Activated CD4-positive, alpha-beta memory T cell treated with anti-CD3 and anti-CD28 coated beads for 36 hours (primary cell): ENCODE measurements around the gene PFDN5. TPM values are rescaled to one million over a fixed set of nuclear protein-coding genes. Genes with fewer than 3 reads are reported as not detected.

Experiments used
- CTCF ChIA-PET: fragments of 350-600 bp; sonication (Branson Sonifier 250); formaldehyde crosslinking; loops from one replicate; lab custom pipeline; 2021; ENCODE audit warnings: antibody characterized with exemption, inconsistent platforms; lab: Charles Lee
- POLR2A ChIA-PET: fragments of 350-600 bp; sonication (Branson Sonifier 250); formaldehyde crosslinking; loops from one replicate; lab custom pipeline; 2021; ENCODE audit warnings: antibody characterized with exemption; lab: Charles Lee
- DNase-seq: peaks from one replicate; pipeline ENCODE4 v3.0.0-alpha.2; 2020
- H3K27ac Mint-ChIP-seq: one replicate; pipeline ENCODE4 v1.8.0; 2021; ENCODE audit warnings: mixed read lengths
- H3K27me3 Mint-ChIP-seq: one replicate; pipeline ENCODE4 v1.8.0; 2021; ENCODE audit warnings: mixed read lengths
- H3K36me3 Mint-ChIP-seq: one replicate; pipeline ENCODE4 v1.8.0; 2021; ENCODE audit warnings: mixed read lengths
- H3K4me1 Mint-ChIP-seq: one replicate; pipeline ENCODE4 v1.8.0; 2021; ENCODE audit warnings: low read depth, mixed read lengths
- H3K4me3 Mint-ChIP-seq: one replicate; pipeline ENCODE4 v1.8.0; 2021; ENCODE audit warnings: mild to moderate bottlenecking, mixed read lengths
- H3K9me3 Mint-ChIP-seq: one replicate; pipeline ENCODE4 v1.8.0; 2021; ENCODE audit warnings: mixed read lengths
- intact Hi-C: fragments of 100-400 bp; cut with micrococcal nuclease; formaldehyde crosslinking; loops from one replicate; pipeline ENCODE4 v1.15.1; 2023
- total RNA-seq, 2 experiments: library from RNA; stranded (reverse); gene quantifications; one replicate each; pipeline ENCODE4 v1.2.3, GENCODE V29; 2021

The PFDN5 gene
- 100 to 1,000 TPM; 354 to 359 TPM for total RNA-seq

- Mint-ChIP-seq H3K4me1 (peaks cover 53% of the 10 kb centered on the region), H3K27me3 (no peaks in the 10 kb centered on the region), H3K36me3 (peaks cover 65% of the 10 kb centered on the region)
These were observed at the start of gene PFDN5 for GRCh38 chr12:53295070-53295890. PFDN5 (plus strand) TSS chr12:53295542; CDS start chr12:53295568, 26 bp downstream.

GRCh38 chr12:53251477-53252348, 43.6 kb upstream of the PFDN5 start:
- ChIA-PET CTCF (interaction anchor here (0.6 to 5.1 kb wide), 17 partner anchors 9 to 198 kb away, joined by 3 to 164 read pairs (median 5); partner anchors contain the start of genes ESPL1 and PFDN5), POLR2A (interaction anchor here (0.6 to 2.0 kb wide), 8 partner anchors 8 to 71 kb away, joined by 3 to 9 read pairs (median 3); partner anchors contain the start of genes CSAD, ESPL1 and ZNF740)
- peaks cover 6% of the 10 kb centered on the region for H3K36me3 Mint-ChIP-seq
- H3K27me3 Mint-ChIP-seq = no peaks in the 10 kb centered on the region
- H3K4me1 Mint-ChIP-seq = peaks cover 40% of the 10 kb centered on the region
- H3K27ac Mint-ChIP-seq = peak overlapping the region; percentile 89
- intact Hi-C loops = loop anchor here (1.0 to 5.0 kb wide), 5 partner anchors 15 to 46 kb away; partner anchors contain the start of genes MYG1 and PFDN5
- DNase-seq = peak; percentile 79
- peak overlapping the region; percentile 97 for H3K4me3 Mint-ChIP-seq
- no peaks in the 10 kb centered on the region for H3K9me3 Mint-ChIP-seq

More at GRCh38 chr12:53295070-53295890, at the start of gene PFDN5:
- Mint-ChIP-seq H3K27ac (peak within 1 kb of the TSS; percentile 94), H3K9me3 (no peaks in the 10 kb centered on the region), H3K4me3 (peak within 1 kb of the TSS; percentile 99)
- intact Hi-C loops = loop anchor here (1.0 to 5.0 kb wide), 5 partner anchors 26 to 136 kb away; partner anchors contain the start of genes AAAS and ESPL1
- POLR2A ChIA-PET = interaction anchor here (0.9 to 1.9 kb wide), 9 partner anchors 12 to 95 kb away, joined by 3 to 15 read pairs (median 4); partner anchors contain the start of genes AAAS, ESPL1 and ITGB7
- CTCF ChIA-PET = interaction anchor here (0.7 to 5.8 kb wide), 13 partner anchors 9 to 230 kb away, joined by 3 to 54 read pairs (median 4); partner anchors contain the start of genes AAAS and ITGB7
- peak; percentile 92 for DNase-seq

DNA sequence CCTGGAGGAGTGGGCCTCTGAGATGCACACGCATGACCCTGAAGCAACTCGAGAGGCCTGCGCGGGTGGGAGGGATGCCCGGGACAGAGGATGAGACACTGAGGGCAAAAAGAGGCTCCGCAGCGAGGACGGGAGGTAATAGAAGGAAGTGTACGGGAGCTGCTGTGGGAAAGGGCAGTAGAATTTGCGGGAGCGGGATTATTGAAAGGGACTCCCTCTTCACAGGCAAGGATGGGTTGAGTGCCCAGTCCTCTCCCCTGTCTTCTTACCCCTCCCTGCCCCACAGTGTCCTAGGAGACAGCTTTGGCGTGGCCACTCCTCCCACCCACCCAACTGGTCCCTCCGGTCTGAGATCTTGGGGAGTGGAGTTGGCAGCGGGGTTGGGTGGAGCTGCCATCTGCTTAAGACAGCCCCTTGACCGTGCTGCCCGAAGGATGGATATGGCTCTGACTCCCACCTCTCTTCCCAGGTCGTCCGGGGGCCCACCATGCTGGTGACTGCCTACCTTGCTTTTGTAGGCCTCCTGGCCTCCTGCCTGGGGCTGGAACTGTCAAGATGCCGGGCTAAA, 42.9 kb upstream of the PFDN5 start:
- H3K27ac Mint-ChIP-seq = peak overlapping the region; percentile 89
- ChIA-PET CTCF (interaction anchor here (0.9 to 5.1 kb wide), 9 partner anchors 13 to 198 kb away, joined by 4 to 164 read pairs (median 6); partner anchors contain the start of genes AAAS and ESPL1), POLR2A (interaction anchor here (0.9 to 2.0 kb wide), 7 partner anchors 8 to 72 kb away, joined by 3 to 9 read pairs (median 4); partner anchors contain the start of gene ZNF740)
- peaks cover 6% of the 10 kb centered on the region for H3K36me3 Mint-ChIP-seq
- no peaks in the 10 kb centered on the region for H3K9me3 Mint-ChIP-seq
- intact Hi-C loops = loop anchor here (1.0 to 5.0 kb wide), 2 partner anchors 15 to 45 kb away; partner anchors contain the start of genes MYG1 and PFDN5
- peak; percentile 31 for DNase-seq
- peak overlapping the region; percentile 97 for H3K4me3 Mint-ChIP-seq
- no peaks in the 10 kb centered on the region for H3K27me3 Mint-ChIP-seq
- peaks cover 40% of the 10 kb centered on the region for H3K4me1 Mint-ChIP-seq

- ChIA-PET POLR2A (interaction anchor here (1.1 to 1.6 kb wide), 3 partner anchors 14 to 39 kb away, joined by 3 to 4 read pairs (median 4); no protein-coding TSS in a partner anchor), CTCF (interaction anchor here (0.5 to 5.1 kb wide), 10 partner anchors 15 to 94 kb away, joined by 3 to 164 read pairs (median 5); partner anchors contain the start of genes AAAS, ESPL1 and PFDN5)
- H3K4me3 Mint-ChIP-seq = peak overlapping the region; percentile 97
- no peak for DNase-seq
- H3K27me3 Mint-ChIP-seq = no peaks in the 10 kb centered on the region
- no peaks in the 10 kb centered on the region for H3K9me3 Mint-ChIP-seq
- intact Hi-C loops = loop anchor here (5.0 kb wide), 1 partner anchor 44 kb away; the partner anchor contains the start of genes MYG1 and PFDN5
- peaks cover 40% of the 10 kb centered on the region for H3K4me1 Mint-ChIP-seq
- H3K27ac Mint-ChIP-seq = peak overlapping the region; percentile 89
- H3K36me3 Mint-ChIP-seq = peaks cover 6% of the 10 kb centered on the region
These were observed 42.0 kb upstream of the PFDN5 start for GRCh38 chr12:53253298-53253697.

GRCh38 chr12:53254816-53255545, 40.4 kb upstream of the PFDN5 start:
- Mint-ChIP-seq H3K4me3 (no peak overlapping the region), H3K27ac (peak overlapping the region; percentile 21), H3K36me3 (peaks cover 6% of the 10 kb centered on the region), H3K9me3 (no peaks in the 10 kb centered on the region), H3K27me3 (no peaks in the 10 kb centered on the region), H3K4me1 (peaks cover 42% of the 10 kb centered on the region)
- intact Hi-C loops = loop anchor here (5.0 kb wide), 1 partner anchor 42 kb away; the partner anchor contains the start of genes MYG1 and PFDN5
- ChIA-PET POLR2A (no interaction called here), CTCF (interaction anchor here (2.4 to 5.1 kb wide), 2 partner anchors 33 to 40 kb away, joined by 6 to 164 read pairs; no protein-coding TSS in a partner anchor)
- DNase-seq = peak; percentile 22

DNA sequence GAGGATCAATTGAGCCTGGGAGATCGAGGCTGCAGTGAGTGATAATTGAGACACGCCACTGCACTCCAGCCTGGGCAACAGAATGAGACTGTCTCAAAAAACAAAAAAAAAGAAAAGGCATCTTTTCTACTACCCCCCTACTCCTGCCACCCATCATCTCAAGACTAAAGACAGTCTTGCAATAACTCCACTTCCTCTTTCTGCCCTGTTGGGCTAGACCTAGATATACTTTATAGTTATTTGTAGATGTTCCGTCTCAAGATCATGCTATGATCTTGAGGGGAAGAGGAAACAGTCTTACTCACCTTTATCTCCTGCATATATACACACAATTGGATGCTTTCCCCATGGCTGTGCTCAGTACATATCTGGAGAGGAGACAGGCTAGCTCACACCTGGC, 39.3 kb upstream of the PFDN5 start:
- no peak overlapping the region for H3K4me3 Mint-ChIP-seq
- H3K27ac Mint-ChIP-seq = peak overlapping the region; percentile 42
- ChIA-PET POLR2A (interaction anchor here (1.3 kb wide), 1 partner anchor 12 kb away, joined by 4 read pairs; the partner anchor contains the start of gene ESPL1), CTCF (interaction anchor here (1.4 to 1.8 kb wide), 3 partner anchors 42 to 65 kb away, joined by 6 read pairs; partner anchors contain the start of gene AAAS)
- peaks cover 6% of the 10 kb centered on the region for H3K36me3 Mint-ChIP-seq
- no peak for DNase-seq
- H3K27me3 Mint-ChIP-seq = no peaks in the 10 kb centered on the region
- intact Hi-C loops = no loop called here
- H3K4me1 Mint-ChIP-seq = peaks cover 41% of the 10 kb centered on the region
- H3K9me3 Mint-ChIP-seq = no peaks in the 10 kb centered on the region

DNA sequence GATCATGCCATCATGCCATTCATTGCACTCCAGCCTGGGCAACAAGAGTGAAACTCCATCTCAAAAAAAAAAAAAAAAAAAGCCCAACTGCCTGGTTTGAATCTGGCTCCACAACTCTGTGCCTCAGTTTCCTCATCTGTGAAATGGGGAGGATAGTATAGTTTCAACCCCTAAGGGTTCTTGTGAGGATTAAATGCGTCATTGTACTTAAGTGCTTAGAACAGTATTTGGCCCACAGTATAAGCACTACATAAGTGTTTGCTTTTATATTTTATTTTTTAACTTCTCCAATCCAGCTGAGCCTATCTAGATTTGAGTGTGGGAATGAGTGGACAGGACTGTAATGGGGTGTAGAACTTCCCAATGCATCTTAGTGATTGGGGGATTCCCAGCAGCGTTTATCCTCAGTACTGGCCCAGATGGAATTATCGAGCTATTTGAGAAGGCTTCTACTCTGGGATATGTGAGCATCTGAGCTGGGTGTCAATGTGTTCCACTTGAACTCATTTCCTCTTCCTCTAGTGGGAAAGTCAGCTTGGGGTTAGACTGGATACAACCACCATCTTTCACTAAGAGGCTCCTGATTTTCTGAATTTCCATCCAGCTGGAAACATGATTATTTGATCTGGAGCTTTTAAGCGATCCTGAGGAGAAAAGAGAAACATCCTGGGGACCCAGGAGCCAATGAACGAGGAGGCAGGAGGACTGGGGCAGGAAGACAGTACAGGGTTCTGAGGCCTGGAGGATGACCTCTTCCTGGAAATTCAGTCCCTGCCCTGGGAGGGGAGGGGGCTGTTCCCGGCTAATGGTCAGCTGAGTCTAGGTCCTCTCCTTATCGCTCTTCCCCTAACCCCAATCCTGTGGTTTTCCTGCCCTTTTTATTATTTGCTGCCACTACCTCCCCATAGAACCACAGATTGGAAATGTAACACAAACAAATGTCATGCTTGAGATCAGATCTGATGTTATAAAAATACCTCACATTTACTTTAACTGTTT, 36.5 kb upstream of the PFDN5 start:
- ChIA-PET POLR2A (interaction anchor here (1.3 kb wide), 1 partner anchor 9 kb away, joined by 7 read pairs; the partner anchor contains the start of gene ESPL1), CTCF (interaction anchor here (0.6 to 1.6 kb wide), 3 partner anchors 9 to 122 kb away, joined by 3 to 7 read pairs (median 3); no protein-coding TSS in a partner anchor)
- H3K27ac Mint-ChIP-seq = no peak overlapping the region
- intact Hi-C loops = no loop called here
- no peak overlapping the region for H3K4me3 Mint-ChIP-seq
- no peak for DNase-seq
- no peaks in the 10 kb centered on the region for H3K27me3 Mint-ChIP-seq
- H3K9me3 Mint-ChIP-seq = no peaks in the 10 kb centered on the region
- peaks cover 22% of the 10 kb centered on the region for H3K4me1 Mint-ChIP-seq
- H3K36me3 Mint-ChIP-seq = no peaks in the 10 kb centered on the region

DNA sequence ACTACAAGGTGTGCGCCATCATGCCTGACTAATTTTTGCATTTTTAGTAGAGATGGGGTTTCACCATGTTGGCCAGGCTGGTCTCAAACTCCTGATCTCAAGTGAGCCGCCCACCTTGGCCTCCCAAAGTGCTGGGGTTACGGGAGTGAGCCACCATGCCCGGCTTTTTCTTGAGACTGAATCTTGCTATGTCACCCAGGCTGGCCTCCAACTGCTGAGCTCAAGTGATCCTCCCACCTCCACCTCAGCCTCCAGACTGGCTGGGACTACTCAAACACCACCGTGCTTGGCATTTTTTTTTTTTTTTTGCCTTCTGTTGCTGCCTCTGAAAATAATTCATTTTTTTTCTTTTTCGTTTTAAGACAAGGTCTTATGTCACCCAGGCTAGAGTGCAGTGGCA, 35.5 kb upstream of the PFDN5 start:
- Mint-ChIP-seq H3K27ac (no peak overlapping the region), H3K36me3 (no peaks in the 10 kb centered on the region), H3K4me3 (no peak overlapping the region), H3K4me1 (peaks cover 15% of the 10 kb centered on the region), H3K9me3 (no peaks in the 10 kb centered on the region), H3K27me3 (no peaks in the 10 kb centered on the region)
- ChIA-PET POLR2A (no interaction called here), CTCF (interaction anchor here (0.7 to 1.7 kb wide), 2 partner anchors 85 to 212 kb away, joined by 4 read pairs; no protein-coding TSS in a partner anchor)
- no peak for DNase-seq
- intact Hi-C loops = no loop called here

GRCh38 chr12:53265783-53266182, 29.6 kb upstream of the PFDN5 start:
- intact Hi-C loops = no loop called here
- CTCF ChIA-PET = interaction anchor here (0.7 to 6.0 kb wide), 7 partner anchors 14 to 106 kb away, joined by 3 to 109 read pairs (median 22); partner anchors contain the start of gene AAAS
- Mint-ChIP-seq H3K9me3 (no peaks in the 10 kb centered on the region), H3K27ac (no peak overlapping the region), H3K4me1 (peaks cover 33% of the 10 kb centered on the region), H3K4me3 (no peak overlapping the region), H3K27me3 (no peaks in the 10 kb centered on the region), H3K36me3 (peaks cover 25% of the 10 kb centered on the region)
- DNase-seq = no peak
- POLR2A ChIA-PET = interaction anchor here (2.2 to 2.8 kb wide), 2 partner anchors 30 to 46 kb away, joined by 6 to 24 read pairs; no protein-coding TSS in a partner anchor
